GM18867 (cell line): ENCODE results near the gene OR56A1.
A peak's percentile ranks its signal among the peaks of the same experiment; 100 is the strongest.
"Not testable (repeated sequence)": the region's sequence is repeated elsewhere in the genome, so short reads cannot be mapped to it uniquely, and the experiment has no call there.

ENCODE experiments used
- ATAC-seq: cut with Tn5 transposase; IDR thresholded peaks from one replicate; pipeline ENCODE4 v1.9.1; 2021; ENCODE audit warnings: mild to moderate bottlenecking, moderate library complexity; ENCODE audit not compliant: unreplicated experiment

Gene OR56A1

GRCh38 chr11:6030708-6031405, at the start of gene OR56A1:
TSS of gene OR56A1 (minus strand) at chr11:6030758. CDS start at chr11:6027692, 3,066 bp downstream.
- ATAC-seq, result no peak

- ATAC-seq, result no peak
These were observed 48.9 kb upstream of the OR56A1 start for GRCh38 chr11:6079463-6079862.

- ATAC-seq, result no peak
These were observed 47.2 kb upstream of the OR56A1 start for GRCh38 chr11:6077723-6078122.

- not testable (repeated sequence) for ATAC-seq
These were observed 45.9 kb upstream of the OR56A1 start for GRCh38 chr11:6076443-6076842.

- no peak for ATAC-seq
These were observed 36.9 kb upstream of the OR56A1 start for GRCh38 chr11:6067502-6067901.

- ATAC-seq, result no peak
These were observed 32.3 kb upstream of the OR56A1 start for GRCh38 chr11:6062691-6063358.

GRCh38 chr11:6061475-6061874, 30.9 kb upstream of the OR56A1 start:
- no peak for ATAC-seq

GRCh38 chr11:6057452-6057851, 26.9 kb upstream of the OR56A1 start:
- ATAC-seq, result no peak

GRCh38 chr11:6055569-6055968, 25.0 kb upstream of the OR56A1 start:
- no peak for ATAC-seq

GRCh38 chr11:6052374-6052773, 21.8 kb upstream of the OR56A1 start:
- no peak for ATAC-seq

- ATAC-seq, result no peak
These were observed 10.3 kb upstream of the OR56A1 start for GRCh38 chr11:6040874-6041273.

- ATAC-seq, result no peak
These were observed 3.1 kb downstream of the OR56A1 start for GRCh38 chr11:6027501-6027900.

- ATAC-seq, result no peak
These were observed 5.5 kb downstream of the OR56A1 start for GRCh38 chr11:6025056-6025455.

GRCh38 chr11:6022956-6023355, 7.6 kb downstream of the OR56A1 start:
- no peak for ATAC-seq

GRCh38 chr11:6013042-6013441, 17.5 kb downstream of the OR56A1 start:
- no peak for ATAC-seq

GRCh38 chr11:6012035-6012668, 18.4 kb downstream of the OR56A1 start:
- no peak for ATAC-seq

GRCh38 chr11:6006846-6007245, 23.7 kb downstream of the OR56A1 start, which contains the start of gene OR56A4:
TSS of gene OR56A4 (minus strand) at chr11:6006946. CDS start at chr11:6002992, 3,954 bp downstream.
- ATAC-seq, result no peak

GRCh38 chr11:6006395-6006794, 24.2 kb downstream of the OR56A1 start:
- ATAC-seq, result no peak

- no peak for ATAC-seq
These were observed 28.3 kb downstream of the OR56A1 start for GRCh38 chr11:6002202-6002699.

- ATAC-seq, result no peak
These were observed 35.8 kb downstream of the OR56A1 start for GRCh38 chr11:5994791-5995190.

GRCh38 chr11:5992604-5993251, 37.8 kb downstream of the OR56A1 start:
- peak; percentile 48 for ATAC-seq
